Astrocyte of the spinal cord (primary cell): ENCODE measurements around the gene GRID2.
"Not testable (repeated sequence)": the region's sequence is repeated elsewhere in the genome, so short reads cannot be mapped to it uniquely, and the experiment has no call there.

ENCODE experiments used
- DNase-seq: peaks from one replicate; pipeline ENCODE4 v3.0.0; 2011; ENCODE audit warnings: low read depth, low spot score
- H3K4me3 ChIP-seq: 2 replicates; pipeline ENCODE4 v1.5.1; 2011; ENCODE audit warnings: low read depth, mild to moderate bottlenecking, low read length, moderate library complexity
- CTCF ChIP-seq: IDR thresholded peaks from 2 replicates; pipeline ENCODE4 v1.5.1; 2012; ENCODE audit warnings: low read depth, mild to moderate bottlenecking, low read length, inconsistent platforms
- in situ Hi-C: cut with HindIII; loops from 2 replicates; pipeline ENCODE4 v1.10.0; 2017; ENCODE audit warnings: low sequenced_read_pairs

Gene GRID2

GRCh38 chr4:92445127-92445526, 141.4 kb downstream of the GRID2 start:
- no peak for TF ChIP-seq CTCF
- no peak for DNase-seq
- H3K4me3 ChIP-seq = no peak overlapping the region
- in situ Hi-C loops = no loop called here

- in situ Hi-C loops = no loop called here
These were observed 143.6 kb downstream of the GRID2 start for GRCh38 chr4:92447255-92447905.

GRCh38 chr4:92448176-92448575, 144.4 kb downstream of the GRID2 start:
- DNase-seq, H3K4me3 ChIP-seq, in situ Hi-C loops: not testable (repeated sequence)

More at GRCh38 chr4:92447255-92447905, 143.6 kb downstream of the GRID2 start:
- TF ChIP-seq CTCF = no peak
- DNase-seq = no peak
- H3K4me3 ChIP-seq = no peak overlapping the region

- in situ Hi-C loops = no loop called here
- no peak for TF ChIP-seq CTCF
- no peak for DNase-seq
- no peak overlapping the region for H3K4me3 ChIP-seq
These were observed 146.9 kb downstream of the GRID2 start for GRCh38 chr4:92450694-92451093.

- in situ Hi-C loops = no loop called here
These were observed 148.0 kb downstream of the GRID2 start for GRCh38 chr4:92451782-92452181.

GRCh38 chr4:92452383-92452782, 148.6 kb downstream of the GRID2 start:
- DNase-seq, H3K4me3 ChIP-seq, in situ Hi-C loops: not testable (repeated sequence)

More at GRCh38 chr4:92451782-92452181, 148.0 kb downstream of the GRID2 start:
- DNase-seq = no peak
- TF ChIP-seq CTCF = no peak
- H3K4me3 ChIP-seq = no peak overlapping the region

- in situ Hi-C loops = no loop called here
- DNase-seq = no peak
- H3K4me3 ChIP-seq = no peak overlapping the region
- no peak for TF ChIP-seq CTCF
These were observed 151.6 kb downstream of the GRID2 start for GRCh38 chr4:92455329-92455839.
